Stimulated activated CD8-positive, alpha-beta memory T cell treated with anti-CD3 and anti-CD28 coated beads, Interleukin-15, amount 100 ng/mL, for 24 hours (primary cell): ENCODE results near the gene WWC2.

Experiments
- DNase-seq: peaks from one replicate; pipeline ENCODE4 v3.0.0-alpha.2; 2020; ENCODE audit warnings: low read depth

Gene WWC2

GRCh38 chr4:183256756-183257385, 157.8 kb downstream of the WWC2 start:
- peak; percentile 4 for DNase-seq

GRCh38 chr4:183257808-183258207, 158.8 kb downstream of the WWC2 start:
- no peak for DNase-seq

- DNase-seq: no peak
Observed at GRCh38 chr4:183260491-183261151, 161.6 kb downstream of the WWC2 start.

GRCh38 chr4:183261953-183262775, 163.1 kb downstream of the WWC2 start:
- peak; percentile 34 for DNase-seq

- no peak for DNase-seq
Observed at GRCh38 chr4:183262776-183263100, 163.7 kb downstream of the WWC2 start.

- no peak for DNase-seq
Observed at GRCh38 chr4:183263787-183264386, 164.8 kb downstream of the WWC2 start.

GRCh38 chr4:183264614-183265013, 165.6 kb downstream of the WWC2 start:
- no peak for DNase-seq

GRCh38 chr4:183266371-183266770, 167.3 kb downstream of the WWC2 start:
- DNase-seq: no peak

- DNase-seq: no peak
Observed at GRCh38 chr4:183268556-183268955, 169.5 kb downstream of the WWC2 start.

- no peak for DNase-seq
Observed at GRCh38 chr4:183272384-183272783, 173.3 kb downstream of the WWC2 start.

- no peak for DNase-seq
Observed at GRCh38 chr4:183276106-183276505, 177.0 kb downstream of the WWC2 start.

GRCh38 chr4:183284258-183284785, 185.3 kb downstream of the WWC2 start:
- DNase-seq: no peak

GRCh38 chr4:183284965-183285364, 185.9 kb downstream of the WWC2 start:
- DNase-seq: no peak

GRCh38 chr4:183285886-183286285, 186.8 kb downstream of the WWC2 start:
- DNase-seq: no peak

GRCh38 chr4:183286590-183287308, 187.7 kb downstream of the WWC2 start:
- DNase-seq: no peak

GRCh38 chr4:183287309-183287659, 188.2 kb downstream of the WWC2 start:
- DNase-seq: no peak

- no peak for DNase-seq
Observed at GRCh38 chr4:183287677-183288076, 188.6 kb downstream of the WWC2 start.

GRCh38 chr4:183288955-183289354, 189.9 kb downstream of the WWC2 start:
- DNase-seq: no peak

- no peak for DNase-seq
Observed at GRCh38 chr4:183289688-183290087, 190.6 kb downstream of the WWC2 start.

GRCh38 chr4:183291070-183291469, 192.0 kb downstream of the WWC2 start:
- no peak for DNase-seq

- no peak for DNase-seq
Observed at GRCh38 chr4:183295711-183296110, 196.7 kb downstream of the WWC2 start.

GRCh38 chr4:183297675-183298074, 198.6 kb downstream of the WWC2 start:
- DNase-seq: no peak
